ENCODE results near the gene HDAC4. TPM values are rescaled to one million over a fixed set of nuclear protein-coding genes. Genes with fewer than 3 reads are reported as not detected.

Gene HDAC4
- total and polyA plus RNA-seq, 10 of the 15 experiments (the other 5 are each of a cell fraction or from before 2014, with no cell fraction given), result 0.22 to 15.7 (median 4.8) TPM

DNA sequence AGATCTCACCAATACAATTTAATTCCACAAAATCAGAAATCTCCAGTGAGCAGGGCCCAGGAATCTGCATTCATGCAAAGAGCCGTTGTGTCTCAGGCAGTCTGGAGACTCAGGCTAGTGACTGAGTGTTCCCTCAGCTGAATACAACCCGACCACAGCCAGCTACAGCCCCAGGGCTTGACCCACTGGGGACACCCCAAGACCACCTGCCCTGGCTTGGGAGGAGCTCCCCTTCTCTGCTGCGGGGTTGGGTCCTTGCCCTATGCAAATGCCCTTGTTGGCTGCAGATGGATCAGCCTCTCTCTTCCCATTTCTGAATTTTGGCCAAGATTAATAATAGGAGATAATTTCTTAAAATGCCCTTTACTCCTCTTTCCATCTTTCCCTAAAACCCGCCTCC is 395.2 kb downstream of the HDAC4 start:
- ChIA-PET CTCF (no interaction called here), SMC1A (ENCODE audit: uncharacterized antibody, unreplicated experiment) (no interaction called here)
- TF ChIP-seq ZNF622 (IDR thresholded peaks at IDR 0.05), result no peak
- no peak for TF ChIP-seq BRCA1 (IDR thresholded peaks at IDR 0.05; ENCODE audit: low read depth, low read length)
- TF ChIP-seq REST (IDR thresholded peaks at IDR 0.05; ENCODE audit: low read depth, low read length), result no peak
- no peak for TF ChIP-seq MEF2B (IDR thresholded peaks at IDR 0.05; ENCODE audit: partially characterized antibody, poor library complexity, severe bottlenecking)
- no peak for TF ChIP-seq MTA3 (IDR thresholded peaks at IDR 0.05; ENCODE audit: borderline replicate concordance, low read length)
- TF ChIP-seq ESRRA (IDR thresholded peaks at IDR 0.05; ENCODE audit: low read length), result no peak
- TF ChIP-seq E2F4 (IDR thresholded peaks at IDR 0.05; ENCODE audit: low read depth, low read length), result no peak
- TF ChIP-seq SREBF2 (IDR thresholded peaks at IDR 0.05; ENCODE audit: low read length), result no peak
- no peak for TF ChIP-seq SIN3A (IDR thresholded peaks at IDR 0.05; ENCODE audit: low read depth, low read length)
- no peak for TF ChIP-seq MTA2 (IDR thresholded peaks at IDR 0.05; ENCODE audit: low read depth)
- no peak for TF ChIP-seq SRF (IDR thresholded peaks at IDR 0.05; ENCODE audit: low read depth in 2 of 2, low read length in 2 of 2)
- no peak for TF ChIP-seq PAX5 (IDR thresholded peaks at IDR 0.05; ENCODE audit: borderline replicate concordance, low read depth, low read length)
- no peak for TF ChIP-seq FOXM1 (IDR thresholded peaks at IDR 0.05; ENCODE audit: low read depth, low read length)
- TF ChIP-seq ZBTB4 (CRISPR knock-in tag; IDR thresholded peaks at IDR 0.05), result no peak
- no peak for TF ChIP-seq KDM1A (IDR thresholded peaks at IDR 0.05; ENCODE audit: borderline replicate concordance)
- no peak for TF ChIP-seq USF1 (IDR thresholded peaks at IDR 0.05; ENCODE audit: borderline replicate concordance, extremely low read length, insufficient read depth, low read depth, low read length)

More for the DNA sequence above, 395.2 kb downstream of the HDAC4 start:
- no peaks in the 10 kb centered on the region for H3K9me3 ChIP-seq (replicated peaks; ENCODE audit: control insufficient read depth, insufficient read depth, low read length)
- intact Hi-C loops (cut with micrococcal nuclease; ENCODE audit: unreplicated experiment) (no loop called here), in situ Hi-C loops (cut with MboI) (no loop called here)
- H3K36me3 ChIP-seq (ENCODE audit: control insufficient read depth in 2 of 2, insufficient read depth in 2 of 2, low read length in 1 of 2), result no peaks in the 10 kb centered on the region
- no peak for FAIRE-seq
- ATAC-seq, result no peak
- no peaks in the 10 kb centered on the region for H3K4me1 ChIP-seq (ENCODE audit: control insufficient read depth, insufficient read depth, low read length)
- no TSS peak for BruUV-seq (replicated peaks)
- ChIA-PET POLR2A (no interaction called here), RAD21 (ENCODE audit: unreplicated experiment) (no interaction called here)
- H3K4me2 ChIP-seq (ENCODE audit: control insufficient read depth, insufficient read depth), result no peak overlapping the region
- no peaks in the 10 kb centered on the region for H4K20me1 ChIP-seq (ENCODE audit: control insufficient read depth, insufficient read depth)
- no peak overlapping the region for H2AFZ ChIP-seq (ENCODE audit: control insufficient read depth, low read depth, low read length)
- H3K4me3 ChIP-seq, result no peak overlapping the region
- no peaks in the 10 kb centered on the region for H3K79me2 ChIP-seq (ENCODE audit: control insufficient read depth, insufficient read depth, low read length)
- no peak overlapping the region for H3K27ac ChIP-seq (ENCODE audit: control insufficient read depth, insufficient read depth)
- no peak overlapping the region for H3K9ac ChIP-seq (ENCODE audit: control insufficient read depth, insufficient read depth, low read length)
- peaks cover 3 to 5% of the 10 kb centered on the region in 2 experiments; a peak in 2 of 4 replicates for H3K27me3 ChIP-seq (replicated peaks in 1 of 2; ENCODE audit: control insufficient read depth in 2 of 2, insufficient read depth in 2 of 2, low read length in 1 of 2)
- 40% methylated on average over 4 of the region's 4 CpGs for WGBS (ENCODE audit: insufficient coverage, insufficient replicate concordance, low lambda C conversion rate, missing lambda C conversion rate)
- DNase-seq (ENCODE audit: low read depth, low spot score), result no peak

Measured in GM12878 (cell line).